GM19240 (cell line): ENCODE results near the gene PUS1.

Experiments
- DNase-seq: peaks from one replicate; pipeline ENCODE4 v3.0.0; 2011; ENCODE audit warnings: low spot score; ENCODE audit not compliant: insufficient read length

The PUS1 gene

DNA sequence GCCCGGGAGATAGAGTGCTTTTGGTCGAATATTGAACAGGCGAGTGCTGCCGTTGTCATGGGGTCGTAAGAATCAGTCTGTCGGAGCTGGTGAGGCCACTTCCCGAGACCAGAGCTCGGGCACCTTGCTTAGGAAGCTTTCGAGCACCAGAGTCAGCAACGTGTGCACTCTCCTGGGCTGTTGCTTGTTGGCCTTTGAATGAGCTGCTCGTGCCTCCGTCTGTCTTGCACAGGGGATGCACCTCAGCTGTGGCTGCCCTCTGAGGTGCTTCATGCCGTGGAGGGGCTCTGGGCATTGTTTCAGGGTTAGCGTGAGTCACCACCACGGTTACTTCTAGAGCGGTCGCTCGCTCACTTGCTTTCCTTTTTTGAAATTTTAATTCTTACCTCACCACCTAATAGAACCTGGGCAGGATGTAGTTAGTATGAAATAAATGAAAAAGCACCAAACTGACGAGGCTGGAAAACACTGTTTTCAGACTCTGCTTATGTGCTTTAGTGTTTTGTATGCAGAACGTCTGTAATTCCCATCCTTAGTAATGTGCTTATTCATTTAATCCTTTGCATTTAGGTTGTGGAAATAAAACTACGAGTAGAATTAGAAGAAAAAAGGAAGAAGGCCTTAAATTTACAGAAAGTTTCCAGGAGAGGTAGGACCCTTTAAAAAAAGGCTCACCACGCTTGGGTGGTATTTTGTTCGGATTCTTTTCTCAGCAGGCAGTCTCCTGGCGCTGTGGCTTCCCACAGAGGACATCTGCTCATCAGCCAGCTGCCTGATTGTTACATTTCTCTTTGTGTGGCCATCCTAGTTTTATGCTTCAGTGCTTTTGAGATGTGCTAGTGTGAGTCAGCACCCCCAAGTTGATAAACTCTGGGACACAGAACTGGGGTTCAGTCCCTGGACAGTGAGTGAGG lies 61.2 kb downstream of the PUS1 start:
- DNase-seq, result no peak

DNA sequence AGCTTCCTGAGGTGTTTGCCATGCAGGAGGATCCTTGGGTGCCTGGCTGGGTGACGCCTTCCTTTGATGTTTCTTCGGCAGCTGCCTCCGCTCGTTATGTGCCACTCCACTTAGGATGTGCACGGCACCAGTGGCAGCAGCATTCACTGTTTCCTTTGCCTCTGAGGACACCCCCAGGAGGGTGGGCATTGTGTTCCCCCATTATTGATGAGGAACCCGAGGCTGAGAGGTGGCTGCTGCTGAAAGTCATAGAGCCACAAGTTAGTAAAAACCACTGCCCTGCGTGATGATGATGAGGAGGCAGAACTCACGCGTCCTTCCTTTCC lies 61.9 kb downstream of the PUS1 start:
- no peak for DNase-seq

DNA sequence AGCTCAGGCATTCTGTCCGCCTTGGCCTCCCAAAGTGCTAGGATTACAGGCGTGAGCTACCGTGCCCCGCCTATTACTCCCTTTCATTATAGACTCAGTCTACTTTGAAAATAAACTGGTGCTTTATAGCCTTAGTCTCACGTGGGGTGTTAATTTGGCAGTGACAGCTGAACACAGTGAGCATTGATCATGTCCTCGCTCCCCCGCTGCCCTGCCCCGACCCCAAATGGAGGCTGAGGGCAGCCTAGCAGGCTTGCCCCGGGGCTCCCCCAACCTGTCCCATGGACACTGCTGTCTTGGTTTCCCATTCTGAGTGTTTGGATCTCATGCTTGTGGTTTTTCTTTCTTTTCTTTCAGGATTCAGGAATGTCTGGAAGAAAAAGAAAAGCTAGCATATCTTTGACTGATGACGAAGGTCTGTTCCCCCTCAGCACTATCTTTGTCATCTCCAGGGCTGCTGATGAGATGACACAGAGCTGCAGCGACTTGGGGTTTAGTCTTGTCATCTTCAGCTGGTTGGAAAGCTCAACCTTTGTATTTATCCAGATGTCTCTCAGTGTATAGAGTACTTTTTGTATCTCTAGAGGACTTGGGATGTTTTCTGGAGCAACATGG lies 62.8 kb downstream of the PUS1 start:
- no peak for DNase-seq

DNA sequence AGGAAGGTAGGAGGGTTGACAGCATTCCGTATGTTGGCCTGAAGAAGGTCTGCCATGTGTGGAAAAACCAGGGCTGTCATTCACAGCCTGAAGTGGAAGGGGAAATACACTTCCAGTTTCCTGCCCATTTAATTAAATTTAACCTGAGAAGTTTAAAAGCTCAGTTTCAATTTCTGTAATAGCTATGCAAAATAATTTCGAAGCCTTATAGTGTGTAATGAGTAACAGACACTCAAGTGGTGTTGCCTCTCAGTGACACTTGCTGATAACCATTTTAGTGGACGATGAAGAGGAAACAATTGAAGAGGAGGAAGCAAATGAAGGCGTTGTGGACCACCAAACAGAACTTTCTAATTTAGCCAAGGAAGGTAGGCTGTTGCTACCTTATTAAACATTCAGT lies 65.5 kb downstream of the PUS1 start:
- peak; percentile 8 for DNase-seq
